H1 (cell line): ENCODE data around the gene AOPEP. TPM values are rescaled to one million over a fixed set of nuclear protein-coding genes. Genes with fewer than 3 reads are reported as not detected.

Experiments
- BCL11A ChIP-seq, 2 experiments: IDR thresholded peaks; one replicate each; pipeline ENCODE4 v1.6.1; 2011; ENCODE audit warnings: low read depth in 2 of 2, low read length in 2 of 2, mild to moderate bottlenecking in 2 of 2
- EGR1 ChIP-seq: IDR thresholded peaks from 2 replicates; pipeline ENCODE4 v1.6.1; 2011; ENCODE audit warnings: low read depth, low read length, borderline replicate concordance
- FOSL1 ChIP-seq: IDR thresholded peaks from 2 replicates; pipeline ENCODE4 v1.6.1; 2011; ENCODE audit warnings: mild to moderate bottlenecking, low read depth, low read length, moderate library complexity; ENCODE audit not compliant: insufficient read depth
- KDM5A ChIP-seq: fragments of 200-600 bp; IDR thresholded peaks from 2 replicates; pipeline ENCODE4 v1.7.1; 2012; ENCODE audit warnings: mild to moderate bottlenecking, low read length, inconsistent platforms, mixed read lengths
- NANOG ChIP-seq: IDR thresholded peaks from 2 replicates; pipeline ENCODE4 v1.6.1; 2011; ENCODE audit warnings: low read length, low read depth, mild to moderate bottlenecking, inconsistent platforms; ENCODE audit not compliant: insufficient read depth, poor library complexity, severe bottlenecking
- PHF8 ChIP-seq: fragments of 200-600 bp; sonication (generic); conservative IDR thresholded peaks from 2 replicates; pipeline ENCODE4 v1.7.1; 2012; ENCODE audit warnings: low read depth, mild to moderate bottlenecking, inconsistent platforms, low read length, moderate library complexity
- RBBP5 ChIP-seq: IDR thresholded peaks from 2 replicates; pipeline ENCODE4 v1.7.1; 2012; ENCODE audit warnings: low read depth, mild to moderate bottlenecking, inconsistent platforms, low read length, moderate library complexity, borderline replicate concordance
- SP1 ChIP-seq: IDR thresholded peaks from 2 replicates; pipeline ENCODE4 v1.6.1; 2011; ENCODE audit warnings: low read depth, low read length
- SP4 ChIP-seq: IDR thresholded peaks from 2 replicates; pipeline ENCODE4 v1.6.1; 2012; ENCODE audit warnings: low read length, inconsistent platforms
- SUZ12 ChIP-seq: fragments of 200-600 bp; sonication (generic); IDR thresholded peaks from 2 replicates; pipeline ENCODE4 v1.6.1; 2012; ENCODE audit warnings: mild to moderate bottlenecking, inconsistent platforms, low read length, moderate library complexity, mixed read lengths
- ZNF274 ChIP-seq: IDR thresholded peaks from 2 replicates; pipeline ENCODE4 v1.7.0; 2012; ENCODE audit warnings: low read length, borderline replicate concordance; ENCODE audit errors: extremely low read depth
- polyA plus RNA-seq, 7 experiments: library from polyadenylated mRNA; depleted of rRNA in 3 of 7; stranded (reverse) in 5 of 7; unstranded in 2 of 7; fragments of >200 nt in 5 of 7; fragments of 200-250 nt in 2 of 7; gene quantifications; 1 replicate in 5 of 7; 2 replicates in 1 of 7; 4 replicates in 1 of 7; pipeline versions ENCODE4 v1.2.1 to v1.2.3, GENCODE V29; 2011 to 2013; ENCODE audit warnings: missing spikeins in 2 of 7, mixed read lengths in 2 of 7
- total RNA-seq: library from RNA; stranded (reverse); fragmentation: NEBNext Ultra II Directional; extraction: Animal tissue kit (Norgen Biotek cat#: 25700); gene quantifications from 2 replicates; pipeline ENCODE4 v1.2.1, GENCODE V29; 2021
- TF ChIP-seq, protein P1 (sequence below): fragments of 300-600 bp; sonication (generic); IDR thresholded peaks from 2 replicates; pipeline ENCODE4 v1.7.1; 2012; ENCODE audit warnings: low read length, moderate library complexity, mild to moderate bottlenecking, inconsistent platforms; ENCODE audit not compliant: insufficient replicate concordance

Gene AOPEP
- total and polyA plus RNA-seq, 2 of the 8 experiments (the other 6 are each of a cell fraction or from before 2014, with no cell fraction given): 6.1 to 14.3 TPM

DNA sequence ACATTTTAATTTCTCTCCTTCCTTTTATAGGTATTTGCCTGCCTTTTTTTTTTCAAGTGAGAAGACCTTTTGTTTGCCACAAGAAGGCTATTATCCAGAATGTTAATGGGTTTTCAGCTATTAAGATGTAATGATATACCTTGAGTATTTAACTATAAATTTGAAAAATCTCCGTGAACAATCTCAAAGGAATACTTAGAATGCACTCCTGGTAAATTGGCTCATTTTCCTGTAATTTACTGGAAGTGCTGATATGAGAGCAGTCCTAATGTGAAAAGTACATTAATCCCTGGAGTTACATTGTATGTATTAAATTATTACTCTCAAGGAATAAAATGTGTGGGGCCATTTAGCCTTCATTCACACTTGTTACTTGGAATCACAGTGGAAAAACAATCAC, 32.4 kb downstream of the AOPEP start (continued):
- TF ChIP-seq, protein P1, sequence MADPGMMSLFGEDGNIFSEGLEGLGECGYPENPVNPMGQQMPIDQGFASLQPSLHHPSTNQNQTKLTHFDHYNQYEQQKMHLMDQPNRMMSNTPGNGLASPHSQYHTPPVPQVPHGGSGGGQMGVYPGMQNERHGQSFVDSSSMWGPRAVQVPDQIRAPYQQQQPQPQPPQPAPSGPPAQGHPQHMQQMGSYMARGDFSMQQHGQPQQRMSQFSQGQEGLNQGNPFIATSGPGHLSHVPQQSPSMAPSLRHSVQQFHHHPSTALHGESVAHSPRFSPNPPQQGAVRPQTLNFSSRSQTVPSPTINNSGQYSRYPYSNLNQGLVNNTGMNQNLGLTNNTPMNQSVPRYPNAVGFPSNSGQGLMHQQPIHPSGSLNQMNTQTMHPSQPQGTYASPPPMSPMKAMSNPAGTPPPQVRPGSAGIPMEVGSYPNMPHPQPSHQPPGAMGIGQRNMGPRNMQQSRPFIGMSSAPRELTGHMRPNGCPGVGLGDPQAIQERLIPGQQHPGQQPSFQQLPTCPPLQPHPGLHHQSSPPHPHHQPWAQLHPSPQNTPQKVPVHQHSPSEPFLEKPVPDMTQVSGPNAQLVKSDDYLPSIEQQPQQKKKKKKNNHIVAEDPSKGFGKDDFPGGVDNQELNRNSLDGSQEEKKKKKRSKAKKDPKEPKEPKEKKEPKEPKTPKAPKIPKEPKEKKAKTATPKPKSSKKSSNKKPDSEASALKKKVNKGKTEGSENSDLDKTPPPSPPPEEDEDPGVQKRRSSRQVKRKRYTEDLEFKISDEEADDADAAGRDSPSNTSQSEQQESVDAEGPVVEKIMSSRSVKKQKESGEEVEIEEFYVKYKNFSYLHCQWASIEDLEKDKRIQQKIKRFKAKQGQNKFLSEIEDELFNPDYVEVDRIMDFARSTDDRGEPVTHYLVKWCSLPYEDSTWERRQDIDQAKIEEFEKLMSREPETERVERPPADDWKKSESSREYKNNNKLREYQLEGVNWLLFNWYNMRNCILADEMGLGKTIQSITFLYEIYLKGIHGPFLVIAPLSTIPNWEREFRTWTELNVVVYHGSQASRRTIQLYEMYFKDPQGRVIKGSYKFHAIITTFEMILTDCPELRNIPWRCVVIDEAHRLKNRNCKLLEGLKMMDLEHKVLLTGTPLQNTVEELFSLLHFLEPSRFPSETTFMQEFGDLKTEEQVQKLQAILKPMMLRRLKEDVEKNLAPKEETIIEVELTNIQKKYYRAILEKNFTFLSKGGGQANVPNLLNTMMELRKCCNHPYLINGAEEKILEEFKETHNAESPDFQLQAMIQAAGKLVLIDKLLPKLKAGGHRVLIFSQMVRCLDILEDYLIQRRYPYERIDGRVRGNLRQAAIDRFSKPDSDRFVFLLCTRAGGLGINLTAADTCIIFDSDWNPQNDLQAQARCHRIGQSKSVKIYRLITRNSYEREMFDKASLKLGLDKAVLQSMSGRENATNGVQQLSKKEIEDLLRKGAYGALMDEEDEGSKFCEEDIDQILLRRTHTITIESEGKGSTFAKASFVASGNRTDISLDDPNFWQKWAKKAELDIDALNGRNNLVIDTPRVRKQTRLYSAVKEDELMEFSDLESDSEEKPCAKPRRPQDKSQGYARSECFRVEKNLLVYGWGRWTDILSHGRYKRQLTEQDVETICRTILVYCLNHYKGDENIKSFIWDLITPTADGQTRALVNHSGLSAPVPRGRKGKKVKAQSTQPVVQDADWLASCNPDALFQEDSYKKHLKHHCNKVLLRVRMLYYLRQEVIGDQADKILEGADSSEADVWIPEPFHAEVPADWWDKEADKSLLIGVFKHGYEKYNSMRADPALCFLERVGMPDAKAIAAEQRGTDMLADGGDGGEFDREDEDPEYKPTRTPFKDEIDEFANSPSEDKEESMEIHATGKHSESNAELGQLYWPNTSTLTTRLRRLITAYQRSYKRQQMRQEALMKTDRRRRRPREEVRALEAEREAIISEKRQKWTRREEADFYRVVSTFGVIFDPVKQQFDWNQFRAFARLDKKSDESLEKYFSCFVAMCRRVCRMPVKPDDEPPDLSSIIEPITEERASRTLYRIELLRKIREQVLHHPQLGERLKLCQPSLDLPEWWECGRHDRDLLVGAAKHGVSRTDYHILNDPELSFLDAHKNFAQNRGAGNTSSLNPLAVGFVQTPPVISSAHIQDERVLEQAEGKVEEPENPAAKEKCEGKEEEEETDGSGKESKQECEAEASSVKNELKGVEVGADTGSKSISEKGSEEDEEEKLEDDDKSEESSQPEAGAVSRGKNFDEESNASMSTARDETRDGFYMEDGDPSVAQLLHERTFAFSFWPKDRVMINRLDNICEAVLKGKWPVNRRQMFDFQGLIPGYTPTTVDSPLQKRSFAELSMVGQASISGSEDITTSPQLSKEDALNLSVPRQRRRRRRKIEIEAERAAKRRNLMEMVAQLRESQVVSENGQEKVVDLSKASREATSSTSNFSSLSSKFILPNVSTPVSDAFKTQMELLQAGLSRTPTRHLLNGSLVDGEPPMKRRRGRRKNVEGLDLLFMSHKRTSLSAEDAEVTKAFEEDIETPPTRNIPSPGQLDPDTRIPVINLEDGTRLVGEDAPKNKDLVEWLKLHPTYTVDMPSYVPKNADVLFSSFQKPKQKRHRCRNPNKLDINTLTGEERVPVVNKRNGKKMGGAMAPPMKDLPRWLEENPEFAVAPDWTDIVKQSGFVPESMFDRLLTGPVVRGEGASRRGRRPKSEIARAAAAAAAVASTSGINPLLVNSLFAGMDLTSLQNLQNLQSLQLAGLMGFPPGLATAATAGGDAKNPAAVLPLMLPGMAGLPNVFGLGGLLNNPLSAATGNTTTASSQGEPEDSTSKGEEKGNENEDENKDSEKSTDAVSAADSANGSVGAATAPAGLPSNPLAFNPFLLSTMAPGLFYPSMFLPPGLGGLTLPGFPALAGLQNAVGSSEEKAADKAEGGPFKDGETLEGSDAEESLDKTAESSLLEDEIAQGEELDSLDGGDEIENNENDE: no peak
- no peak for TF ChIP-seq RBBP5
- TF ChIP-seq BCL11A (IDR thresholded peaks at IDR 0.05; ENCODE audit: low read depth in 2 of 2, low read length in 2 of 2): no peak
- no peak for TF ChIP-seq SP1
- TF ChIP-seq FOSL1: no peak
- TF ChIP-seq PHF8: no peak
- no peak for TF ChIP-seq EGR1
- TF ChIP-seq ZNF274: no peak
- TF ChIP-seq SP4: no peak
- TF ChIP-seq NANOG: no peak
- TF ChIP-seq KDM5A: no peak
- no peak for TF ChIP-seq SUZ12
